HTR-8/SVneo (cell line): Measurements from ENCODE around the gene SORCS1.

Source experiments
- DNase-seq: peaks from one replicate; pipeline ENCODE4 v3.0.0; 2011; ENCODE audit warnings: low spot score, mixed read lengths; ENCODE audit not compliant: insufficient read length
- FAIRE-seq: peaks from 2 replicates; lab custom pipeline; 2011; peaks lifted over from hg19 to GRCh38; lab: Jason Lieb, UNC

The SORCS1 gene

DNA sequence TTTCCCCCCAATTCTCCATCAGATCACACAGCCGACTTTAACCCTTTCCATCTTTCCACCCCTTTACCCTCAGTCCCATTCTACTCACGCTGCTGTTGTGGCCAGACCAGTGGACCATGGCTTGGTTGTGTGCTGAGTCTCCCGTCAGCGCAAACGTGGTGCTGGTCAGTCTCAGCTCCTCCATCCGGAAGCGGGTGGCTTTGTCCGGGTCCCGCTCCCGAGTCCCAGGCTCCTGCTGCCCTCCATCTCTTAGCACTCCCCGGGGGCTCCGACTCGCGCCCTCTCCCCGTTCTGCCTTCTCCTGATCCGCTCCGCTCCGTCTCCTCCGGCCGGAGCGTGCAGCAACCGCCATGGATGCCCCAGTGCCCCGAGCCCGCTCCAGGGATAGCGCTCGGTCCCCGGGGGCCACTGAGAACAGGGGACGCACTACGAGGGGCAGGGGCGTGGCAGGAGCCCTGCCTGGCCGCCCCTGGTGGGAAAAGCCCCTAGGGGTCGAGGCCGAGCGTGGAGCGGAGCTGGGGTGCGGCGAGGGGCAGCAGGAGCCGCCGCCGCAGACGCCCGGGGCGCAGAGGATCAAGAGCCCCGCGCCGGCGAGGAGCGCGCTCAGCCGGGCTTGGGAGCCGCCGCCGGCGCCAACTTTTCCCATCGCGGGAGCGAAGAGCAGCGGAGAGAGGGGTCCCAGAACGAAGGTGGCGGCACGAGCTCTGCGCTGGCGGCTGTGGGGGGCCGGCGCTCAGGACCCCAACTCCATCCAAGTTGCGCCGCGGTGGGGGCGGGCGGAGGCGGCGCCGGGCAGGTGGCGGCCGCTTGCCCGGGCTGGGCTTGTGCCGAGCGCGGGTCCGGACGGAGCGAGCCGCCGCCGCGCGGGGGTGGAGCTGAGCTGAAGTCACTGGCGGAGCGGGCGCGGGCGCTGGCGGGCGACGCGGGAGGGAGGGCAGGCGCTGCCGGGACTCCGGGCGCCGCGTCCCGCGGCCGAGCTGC is at the start of gene SORCS1:
SORCS1 (minus strand) TSS at position 826 of the 981 bp plus-strand sequence.
- FAIRE-seq: no peak
- no peak for DNase-seq

DNA sequence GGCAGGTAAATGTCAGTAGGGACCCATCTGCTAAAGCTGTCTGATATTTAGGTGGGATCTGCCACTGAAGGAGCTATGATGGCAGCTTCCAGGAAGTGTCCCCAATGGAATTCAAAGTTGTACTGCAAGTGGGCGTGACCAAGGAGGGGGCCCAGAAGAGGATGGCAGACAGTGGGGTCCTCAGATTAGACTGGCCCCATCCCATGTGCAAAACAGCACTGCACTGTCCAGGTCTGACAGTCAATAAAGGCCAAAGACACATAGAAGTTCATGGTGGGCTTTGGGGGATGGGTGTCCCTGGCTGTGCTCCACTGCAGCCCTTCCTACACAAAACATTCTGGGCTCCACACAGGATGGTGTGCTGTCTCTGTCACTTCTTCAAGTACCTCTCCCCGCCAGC is 49.8 kb upstream of the SORCS1 start:
- FAIRE-seq (no peak), DNase-seq (no peak)

DNA sequence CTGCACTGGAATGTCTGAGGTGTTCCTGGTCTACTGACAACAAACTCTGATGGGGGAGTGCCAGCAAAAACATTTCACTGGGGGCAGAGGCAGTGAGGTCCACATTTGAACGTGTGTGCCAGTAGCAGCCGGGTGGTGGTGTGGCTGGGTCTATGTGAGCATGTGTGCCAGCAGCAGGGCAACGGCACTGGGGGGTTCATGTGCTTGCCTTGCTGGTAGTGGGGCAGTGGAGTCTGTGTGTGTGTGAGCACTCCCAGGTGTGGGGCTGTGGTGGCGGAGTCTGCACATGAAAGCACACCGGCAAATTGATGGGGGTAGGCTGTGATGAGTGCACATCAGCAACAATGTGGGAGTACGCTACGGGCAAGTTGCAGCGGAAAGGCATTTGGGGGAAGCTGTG is 49.4 kb upstream of the SORCS1 start:
- DNase-seq (no peak), FAIRE-seq (no peak)

DNA sequence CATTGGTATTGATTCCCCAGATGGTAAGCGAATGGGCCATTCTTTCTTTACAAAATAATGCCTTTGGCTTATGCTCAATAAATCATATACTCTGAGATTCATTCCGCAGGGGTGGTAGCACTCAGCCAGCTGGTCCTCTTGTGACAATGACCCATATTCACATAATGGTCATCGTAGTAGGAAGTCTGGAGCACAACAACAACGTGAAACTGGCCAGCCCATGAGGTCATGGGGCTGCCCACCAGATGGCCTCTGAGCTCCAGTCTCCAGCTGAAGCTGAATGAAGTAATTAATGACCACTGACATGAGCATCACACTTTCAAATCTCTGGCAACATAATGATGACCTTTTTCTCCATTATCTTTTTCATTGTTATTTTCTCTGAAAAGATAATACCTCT is 42.3 kb upstream of the SORCS1 start:
- no peak for DNase-seq
- FAIRE-seq: no peak

DNA sequence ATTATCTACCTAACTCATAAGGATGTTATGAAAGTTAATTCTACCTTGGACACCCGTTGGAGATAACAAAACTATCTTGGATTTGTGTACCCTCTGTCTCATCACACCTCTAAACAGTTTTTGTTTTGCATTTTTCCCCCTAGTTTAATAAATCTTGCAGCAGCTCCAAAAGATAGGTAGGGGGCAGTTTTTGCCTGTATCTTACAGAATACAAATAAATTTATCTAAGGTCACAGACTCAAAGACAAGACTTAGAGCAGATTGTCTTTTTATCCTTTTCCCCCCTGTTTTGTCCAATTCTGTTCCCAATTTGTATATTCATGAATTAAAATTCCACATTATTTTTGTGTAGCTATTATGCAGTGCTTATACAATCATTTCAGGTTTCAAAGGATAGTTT is 5.0 kb upstream of the SORCS1 start:
- FAIRE-seq (no peak), DNase-seq (no peak)

DNA sequence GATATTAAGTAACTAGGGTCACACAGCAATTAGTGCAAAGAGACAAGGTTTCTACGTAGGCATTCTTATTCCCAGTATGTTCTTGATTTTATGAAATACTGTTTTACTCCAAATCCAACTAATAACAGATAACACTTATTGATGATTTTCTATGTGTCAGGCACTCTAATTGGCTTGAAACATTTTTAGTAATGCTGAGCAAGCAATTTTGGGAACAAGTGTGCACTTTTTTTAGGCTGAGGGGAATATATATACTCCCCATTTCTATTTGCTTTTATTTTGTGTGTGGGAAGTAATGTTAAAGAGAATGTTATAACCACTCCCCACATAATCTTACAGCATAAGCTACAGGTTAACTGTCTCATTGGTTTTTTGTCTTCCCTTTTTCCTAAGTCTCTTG is 4.2 kb upstream of the SORCS1 start:
- no peak for DNase-seq
- FAIRE-seq: no peak

DNA sequence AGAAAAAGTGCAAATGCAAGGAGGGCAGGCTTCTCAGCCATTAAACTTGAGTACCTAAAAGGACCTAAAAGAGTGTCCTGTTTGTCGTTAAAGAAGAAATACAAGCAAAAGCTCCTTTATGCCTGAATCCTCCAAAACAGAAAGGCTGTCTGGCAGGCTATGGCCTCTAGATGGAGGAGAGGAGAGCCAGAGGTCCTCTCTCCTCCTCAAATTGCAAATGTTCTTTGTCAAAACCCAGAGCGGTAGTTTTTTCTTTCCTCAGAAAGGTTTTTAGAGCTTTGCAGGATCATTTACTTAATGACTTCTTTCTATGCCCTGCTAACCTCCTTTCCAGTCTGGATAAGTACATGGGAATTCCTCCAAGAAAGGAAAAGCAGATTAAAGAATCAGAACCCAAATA is 1.9 kb upstream of the SORCS1 start:
- DNase-seq (no peak), FAIRE-seq (no peak)

DNA sequence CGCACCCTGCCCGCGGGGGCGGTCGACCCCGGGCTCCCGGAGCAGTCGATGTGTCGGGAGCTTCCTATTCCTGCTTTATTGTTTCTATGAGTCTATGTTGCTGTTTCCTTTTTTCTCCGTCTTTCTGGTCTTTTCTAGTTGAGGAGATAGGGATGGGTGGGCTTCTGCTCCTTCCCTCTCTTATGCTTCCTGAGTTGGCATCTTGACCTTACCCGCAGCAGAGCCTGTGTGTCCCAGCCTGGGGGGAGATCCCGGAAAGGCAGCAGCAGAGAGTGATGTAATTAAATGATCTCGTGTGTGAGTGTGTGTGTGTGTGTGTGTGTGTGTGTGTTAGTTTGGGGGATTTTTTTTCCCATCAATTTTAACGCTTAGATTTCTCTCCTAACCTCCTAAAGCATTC is 486 bp upstream of the SORCS1 start:
- DNase-seq (no peak), FAIRE-seq (no peak)

DNA sequence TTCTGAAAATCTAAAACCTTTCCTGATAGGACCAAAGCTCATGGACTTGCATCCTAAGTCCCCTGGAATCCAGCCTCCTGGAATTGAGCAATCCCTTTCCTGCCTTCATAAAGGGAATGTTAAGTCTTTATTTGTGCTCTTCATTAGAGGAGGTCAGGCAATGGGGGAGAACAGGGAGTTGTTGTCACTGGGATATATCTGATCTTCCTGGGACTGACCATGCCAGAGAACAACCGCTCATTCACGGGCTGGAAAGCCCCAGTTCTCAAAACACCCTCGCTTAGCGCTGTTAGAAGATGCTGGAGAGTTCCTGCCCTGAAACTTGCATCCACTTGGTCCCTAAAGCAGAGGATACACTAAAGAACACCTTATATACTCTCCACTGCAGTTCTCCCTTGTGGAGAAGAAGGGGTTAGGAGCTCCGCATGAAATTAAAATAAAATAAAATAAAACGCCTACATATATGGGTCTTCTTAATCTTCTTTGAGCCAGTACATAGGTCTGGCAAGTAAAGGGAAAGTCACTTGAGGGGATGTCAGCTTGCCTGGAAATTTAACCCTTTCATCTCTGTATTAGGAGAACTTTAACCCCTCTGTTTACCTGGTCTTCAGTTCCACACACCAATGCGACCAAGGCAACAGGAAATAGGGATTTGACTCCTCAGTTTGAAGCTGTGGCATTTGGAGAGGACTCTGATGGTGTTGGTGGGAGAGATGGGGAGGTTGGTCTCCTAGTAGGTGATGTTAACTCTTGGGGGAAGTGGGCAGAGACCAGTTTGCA is 1.2 kb downstream of the SORCS1 start:
- no peak for DNase-seq
- no peak for FAIRE-seq

DNA sequence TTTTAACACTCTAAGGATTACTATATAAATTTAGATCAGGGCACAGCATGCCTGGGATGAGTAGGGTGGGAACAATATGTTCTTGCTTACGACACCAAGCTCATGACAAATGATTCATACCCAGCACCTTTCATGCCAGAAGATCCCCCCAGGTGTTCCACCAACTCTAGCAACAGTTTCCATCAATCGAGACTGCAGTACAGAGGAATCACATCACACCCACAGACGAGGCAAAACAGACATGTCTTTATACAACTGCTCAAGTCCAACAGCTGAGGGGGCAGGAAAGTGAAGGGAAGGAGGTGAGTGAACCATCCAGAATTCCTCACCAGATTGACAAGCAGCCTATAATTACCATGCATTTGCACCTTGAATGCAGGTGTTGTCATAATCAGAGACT is 3.6 kb downstream of the SORCS1 start:
- DNase-seq: no peak
- no peak for FAIRE-seq

DNA sequence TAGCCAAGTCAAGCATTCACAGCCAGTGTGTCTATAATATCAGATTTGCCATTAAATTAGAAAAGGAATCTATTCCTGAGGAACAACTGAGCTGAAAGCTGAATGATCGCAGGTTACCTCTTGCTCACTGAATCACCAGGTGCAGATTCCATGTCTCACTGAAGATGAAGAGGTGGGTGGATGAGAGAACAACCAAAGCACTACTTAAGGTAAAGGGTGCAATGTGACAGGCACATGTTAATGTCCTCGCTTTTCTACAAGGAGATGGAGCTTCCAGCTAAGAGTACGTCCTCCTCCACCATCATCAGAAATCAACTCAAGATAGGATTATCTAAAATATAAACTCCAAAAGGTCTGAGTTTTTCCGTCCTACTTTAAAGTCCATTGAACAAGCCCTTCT is 4.6 kb downstream of the SORCS1 start:
- FAIRE-seq (no peak), DNase-seq (no peak)

DNA sequence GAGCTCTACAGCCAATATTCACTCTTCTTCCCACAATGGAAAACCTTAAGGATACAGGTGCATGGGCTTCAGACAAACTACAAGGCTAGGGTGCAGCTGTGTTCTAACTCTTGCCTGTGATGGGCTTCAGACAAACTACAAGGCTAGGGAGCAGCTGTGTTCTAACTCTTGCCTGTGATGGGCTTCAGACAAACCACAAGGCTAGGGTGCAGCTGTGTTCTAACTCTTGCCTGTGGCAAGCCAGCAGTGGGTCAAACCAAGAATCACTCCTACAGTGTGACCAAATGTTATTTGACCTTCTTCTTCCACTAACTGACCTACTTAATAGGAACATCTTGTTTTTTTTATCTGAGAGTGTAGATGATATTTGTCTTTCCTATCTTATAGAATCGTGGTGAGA is 7.4 kb downstream of the SORCS1 start:
- FAIRE-seq: no peak
- DNase-seq: no peak

DNA sequence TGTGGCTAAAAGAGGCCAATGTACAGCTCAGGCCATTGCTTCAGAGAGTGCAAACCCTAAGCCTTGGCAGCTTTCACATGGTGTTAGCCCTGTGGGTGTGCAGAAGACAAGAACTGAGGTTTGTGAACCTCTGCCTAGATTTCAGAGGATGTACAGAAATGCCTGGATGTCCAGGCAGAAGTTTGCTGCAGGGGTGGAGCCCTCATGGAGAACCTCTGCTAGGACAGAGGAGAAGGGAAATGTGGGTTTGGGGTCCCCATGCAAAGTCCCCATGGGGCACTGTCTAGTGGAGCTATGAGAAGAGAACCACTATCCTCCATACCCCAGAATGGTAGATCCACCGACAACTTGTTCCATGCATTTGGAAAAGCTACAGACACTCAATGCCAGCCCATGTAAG is 12.4 kb downstream of the SORCS1 start:
- DNase-seq: no peak
- FAIRE-seq: no peak

DNA sequence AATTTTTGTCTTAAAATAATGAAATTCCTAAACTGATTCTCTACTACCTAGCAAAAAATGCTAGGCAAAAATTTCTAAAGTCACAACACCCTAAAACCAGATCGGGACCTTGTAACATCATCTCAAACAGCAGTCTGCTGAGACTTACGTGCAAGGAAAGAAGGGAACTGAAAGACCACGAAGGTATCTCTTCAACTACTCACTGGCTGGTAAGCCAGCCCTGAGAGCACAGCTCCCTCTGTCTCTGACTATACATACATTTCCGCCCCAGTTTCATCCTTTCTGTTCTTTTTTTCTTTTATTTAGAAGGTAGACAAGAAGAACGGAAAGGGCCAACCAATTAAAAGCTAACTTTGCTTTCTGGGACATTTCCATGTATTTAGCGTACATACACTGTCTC is 15.6 kb downstream of the SORCS1 start:
- FAIRE-seq: no peak

DNA sequence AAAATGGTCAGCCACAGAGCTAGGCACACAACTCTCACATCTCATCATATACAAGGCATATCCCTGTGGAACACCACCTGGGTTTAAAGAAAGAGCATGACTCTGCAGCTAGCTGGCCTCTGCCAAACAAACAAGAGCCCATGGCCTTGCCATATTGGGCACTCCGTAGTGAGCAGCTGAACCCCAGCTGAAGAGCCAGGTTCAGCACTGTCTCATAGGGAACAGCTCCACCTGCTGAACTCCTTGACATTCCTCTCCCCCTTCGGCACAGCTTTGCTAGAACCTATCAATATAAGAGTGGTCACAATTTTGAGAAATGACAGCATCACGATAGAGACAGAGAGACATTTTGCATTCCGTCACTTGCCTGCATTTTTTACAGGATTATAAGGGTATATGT is 20.0 kb downstream of the SORCS1 start:
- no peak for DNase-seq
- no peak for FAIRE-seq

More for the DNA sequence above, 15.6 kb downstream of the SORCS1 start:
- no peak for DNase-seq

DNA sequence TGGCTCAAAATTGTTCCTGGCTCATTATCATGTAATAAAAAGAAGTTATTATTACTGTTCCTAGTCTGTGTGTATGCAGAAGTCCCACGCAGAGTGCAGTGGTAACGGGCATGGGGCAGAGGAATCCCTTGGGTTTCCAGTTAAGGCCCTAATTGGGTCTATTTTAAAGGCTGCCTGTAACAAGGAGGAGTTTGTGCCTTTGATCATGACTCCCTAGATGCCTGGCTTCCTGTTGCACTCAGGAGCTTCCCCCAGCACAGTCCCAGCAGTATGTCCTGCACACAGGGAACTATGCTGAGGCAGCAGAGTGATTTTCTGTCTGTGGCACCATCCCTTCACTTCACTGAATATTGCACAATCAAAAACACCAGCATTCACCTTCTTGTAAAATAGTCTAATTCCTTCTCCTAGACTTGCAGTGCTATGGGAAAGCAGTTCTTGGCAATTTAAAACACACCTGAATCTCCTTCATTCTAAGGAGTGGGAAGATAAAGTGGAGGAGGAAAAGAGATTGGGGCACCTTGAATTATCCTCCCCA is 22.9 kb downstream of the SORCS1 start:
- DNase-seq (no peak), FAIRE-seq (no peak)

DNA sequence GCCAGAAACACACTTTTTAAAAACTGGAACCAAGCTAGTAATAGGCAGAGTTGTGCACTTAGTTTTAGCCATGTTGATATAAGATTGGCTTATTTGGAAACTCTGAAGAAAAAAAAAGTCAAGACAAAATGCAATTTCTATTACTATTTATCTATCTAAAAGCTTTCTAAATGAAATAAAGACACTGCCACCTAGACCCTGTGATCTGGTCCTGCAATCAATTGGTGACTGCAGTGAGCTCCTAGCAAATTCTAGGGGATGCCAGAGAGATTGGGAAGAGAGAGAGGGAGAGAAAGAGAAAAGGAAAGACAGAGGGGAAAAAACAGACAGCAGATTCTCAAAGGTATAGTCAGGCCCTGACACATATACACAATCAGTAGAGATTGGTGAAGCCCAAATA is 25.3 kb downstream of the SORCS1 start:
- no peak for DNase-seq
- no peak for FAIRE-seq

DNA sequence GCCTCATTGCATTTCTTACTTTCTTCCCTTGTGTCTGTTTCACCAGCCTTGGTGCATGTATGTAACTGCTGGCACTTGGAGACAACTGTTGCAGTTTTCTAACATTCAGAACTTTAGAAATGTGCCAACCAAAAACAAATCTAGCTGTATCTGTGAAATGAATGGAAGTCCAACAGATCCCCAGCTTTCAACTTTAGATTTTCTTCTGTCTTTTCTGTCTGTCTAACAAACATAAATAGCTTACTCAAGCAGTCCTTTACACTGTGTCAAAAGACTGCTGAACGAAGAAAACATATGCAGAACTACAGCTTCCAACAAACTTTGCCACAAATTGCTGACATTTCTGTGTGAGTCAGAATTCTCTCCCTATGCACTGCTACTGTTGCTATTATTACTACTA is 30.9 kb downstream of the SORCS1 start:
- DNase-seq (no peak), FAIRE-seq (no peak)

DNA sequence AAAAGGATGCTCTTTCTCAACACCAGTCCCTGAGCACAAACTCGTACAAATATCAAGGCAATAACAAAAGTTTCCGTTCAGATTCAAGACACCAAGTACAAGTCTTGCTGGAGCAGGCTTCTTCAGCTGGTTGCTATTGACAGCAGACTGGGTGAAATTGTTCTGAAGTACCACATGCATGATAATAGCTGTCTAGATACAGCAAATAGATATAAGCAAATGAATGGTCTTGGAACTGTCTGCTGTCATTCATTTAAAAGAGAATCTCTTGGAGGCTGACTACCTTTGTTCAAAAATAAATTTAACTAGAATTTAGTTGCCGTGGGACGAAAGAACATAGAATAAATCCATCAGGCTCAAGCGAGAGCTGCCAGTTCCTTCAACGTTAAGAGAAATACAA is 35.5 kb downstream of the SORCS1 start:
- DNase-seq (no peak), FAIRE-seq (no peak)

DNA sequence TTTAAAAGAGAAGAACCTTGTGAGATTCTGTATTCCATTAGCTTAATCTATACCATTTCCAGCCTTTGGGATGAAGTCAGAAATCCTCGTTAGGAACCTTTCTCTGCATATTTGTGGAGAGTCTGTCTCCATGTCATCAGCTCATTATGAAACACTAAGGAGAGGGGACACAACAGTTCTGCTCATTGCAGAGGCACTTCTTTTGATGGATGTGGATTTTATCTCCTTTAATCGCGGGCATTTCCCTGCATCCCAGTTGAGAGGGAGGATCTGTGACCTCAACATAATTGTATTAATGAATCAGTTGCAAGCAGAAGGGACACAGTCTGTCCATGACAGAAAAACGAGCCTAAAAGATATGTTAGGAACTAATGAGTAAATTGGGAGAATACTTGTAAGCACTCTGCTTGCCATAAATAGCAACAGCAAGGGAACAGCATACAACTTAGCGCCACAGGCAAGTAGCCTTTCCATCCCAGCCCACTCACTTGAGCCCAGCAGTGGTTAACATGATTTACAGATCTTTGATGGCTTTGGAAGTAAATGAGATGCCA is 37.9 kb downstream of the SORCS1 start:
- FAIRE-seq: no peak
- DNase-seq: no peak

DNA sequence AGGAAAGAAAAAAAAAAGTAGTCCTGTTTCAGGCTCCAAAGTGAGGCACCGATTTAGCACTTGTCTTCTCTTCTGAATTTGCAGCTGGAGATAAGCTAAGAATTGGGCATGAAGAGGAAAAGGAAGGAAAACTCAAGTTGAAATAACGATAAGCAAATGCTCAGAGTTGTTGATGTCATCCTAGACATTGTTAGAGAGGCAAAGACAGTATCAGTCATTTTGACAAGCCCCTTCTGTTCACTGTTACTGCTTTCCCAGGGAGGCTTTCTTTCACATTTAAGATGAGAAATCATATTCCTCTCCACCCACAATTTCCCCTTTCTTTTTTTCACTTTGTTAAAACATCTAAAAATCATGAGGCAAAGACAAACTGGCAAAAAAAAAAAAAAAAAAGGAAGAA is 41.8 kb downstream of the SORCS1 start:
- no peak for DNase-seq
- no peak for FAIRE-seq
